ENCODE measurements around the gene APCDD1. TPM values are rescaled to one million over a fixed set of nuclear protein-coding genes. Genes with fewer than 3 reads are reported as not detected.

Gene APCDD1
- total and polyA plus RNA-seq, 2 of the 8 experiments (the other 6 are each of a cell fraction or from before 2014, with no cell fraction given) = 2.6 to 3.6 TPM

GRCh38 chr18:10418836-10419235 lies 35.6 kb upstream of the APCDD1 start:
- no peak overlapping the region for H3K56ac ChIP-seq (replicated peaks; ENCODE audit: insufficient read length, low read depth, low read length)
- H3K4me3 ChIP-seq (ENCODE audit: extremely low read depth in 1 of 4, insufficient read depth in 2 of 4, low read depth in 3 of 4, low read length in 4 of 4) = no peak overlapping the region
- FAIRE-seq = no peak
- H2BK15ac ChIP-seq (ENCODE audit: low read length) = no peak overlapping the region
- H2BK5ac ChIP-seq (ENCODE audit: low read depth, low read length) = no peak overlapping the region
- no peaks in the 10 kb centered on the region; a peak in 1 of 4 replicates for H3K9me3 ChIP-seq (ENCODE audit: insufficient read depth in 2 of 2, low read depth in 1 of 2, low read length in 1 of 2)
- ChIA-PET CTCF (ENCODE audit: partially characterized antibody) (interaction anchor here (0.6 kb wide), 1 partner anchor 356 kb away, joined by 3 read pairs; no protein-coding TSS in a partner anchor), POLR2A (ENCODE audit: partially characterized antibody) (no interaction called here)
- H3K27ac ChIP-seq (ENCODE audit: low read depth, low read length) = no peak overlapping the region
- H3K4ac ChIP-seq (replicated peaks; ENCODE audit: insufficient read length, low read depth, low read length) = no peak overlapping the region
- no peaks in the 10 kb centered on the region for H3K79me1 ChIP-seq (ENCODE audit: low read depth, low read length)
- H3K23ac ChIP-seq (ENCODE audit: insufficient read length) = no peak overlapping the region
- no peak overlapping the region for H2BK12ac ChIP-seq (ENCODE audit: low read depth, low read length)
- H3K4me2 ChIP-seq (ENCODE audit: insufficient read depth in 1 of 2, low read depth in 2 of 2, low read length in 2 of 2) = no peak overlapping the region
- H3K18ac ChIP-seq (ENCODE audit: extremely low read depth, low read length) = no peak overlapping the region
- no peak overlapping the region for H2AFZ ChIP-seq (ENCODE audit: low read length)
- H4K20me1 ChIP-seq (replicated peaks in 1 of 2; ENCODE audit: control insufficient read depth in 1 of 2, insufficient read depth in 2 of 2, low read length in 2 of 2) = no peaks in the 10 kb centered on the region
- no peak for TF ChIP-seq EGR1 (IDR thresholded peaks at IDR 0.05; ENCODE audit: borderline replicate concordance, low read depth, low read length)
- TF ChIP-seq JUN (IDR thresholded peaks at IDR 0.05; ENCODE audit: low read depth, low read length) = no peak
- no peak for TF ChIP-seq POLR2AphosphoS5 (IDR thresholded peaks at IDR 0.05; ENCODE audit: low read depth, low read length)
- TF ChIP-seq TEAD4 (IDR thresholded peaks at IDR 0.05; ENCODE audit: low read depth, low read length) = no peak
- H3K4me1 ChIP-seq (replicated peaks in 1 of 4; ENCODE audit: control insufficient read depth in 3 of 4, insufficient read depth in 4 of 4, low read length in 3 of 4) = no peaks in the 10 kb centered on the region
- H3K23me2 ChIP-seq (ENCODE audit: low read depth, low read length) = no peaks in the 10 kb centered on the region
- no peak overlapping the region for H2AK5ac ChIP-seq (ENCODE audit: low read depth, low read length)
- H2BK120ac ChIP-seq (replicated peaks; ENCODE audit: low read depth, low read length) = no peak overlapping the region
- no peak for DNase-seq (ENCODE audit: low read depth in 1 of 2, low spot score in 2 of 2)
- H3K9ac ChIP-seq (replicated peaks in 1 of 4; ENCODE audit: extremely low read depth in 1 of 4, low read depth in 3 of 4, low read length in 3 of 4) = no peak overlapping the region
- no peak overlapping the region for H3K14ac ChIP-seq (ENCODE audit: insufficient read length)
- no peak overlapping the region for H2BK20ac ChIP-seq (ENCODE audit: low read length)
- H3K36me3 ChIP-seq (ENCODE audit: control insufficient read depth in 2 of 4, insufficient read depth in 4 of 4, low read length in 3 of 4) = no peaks in the 10 kb centered on the region
- H4K8ac ChIP-seq (ENCODE audit: extremely low read depth, insufficient read depth, low read length) = no peak overlapping the region
- no peaks in the 10 kb centered on the region for H3K79me2 ChIP-seq (ENCODE audit: control insufficient read depth in 1 of 2, insufficient read depth in 2 of 2, low read length in 2 of 2)
- H4K5ac ChIP-seq (ENCODE audit: insufficient read length, low read depth, low read length) = no peak overlapping the region
- no peak overlapping the region for H4K91ac ChIP-seq (replicated peaks; ENCODE audit: insufficient read length, low read length)
- no peaks in the 10 kb centered on the region; a peak in 1 of 7 replicates for H3K27me3 ChIP-seq (replicated peaks in 1 of 4; ENCODE audit: control insufficient read depth in 3 of 4, extremely low read depth in 1 of 4, insufficient read depth in 3 of 4, low read length in 3 of 4)

Data from H1 (cell line).